ENCODE results near the gene LRRC4C.
A peak's percentile ranks its signal among the peaks of the same experiment; 100 is the strongest.

LRRC4C gene

DNA sequence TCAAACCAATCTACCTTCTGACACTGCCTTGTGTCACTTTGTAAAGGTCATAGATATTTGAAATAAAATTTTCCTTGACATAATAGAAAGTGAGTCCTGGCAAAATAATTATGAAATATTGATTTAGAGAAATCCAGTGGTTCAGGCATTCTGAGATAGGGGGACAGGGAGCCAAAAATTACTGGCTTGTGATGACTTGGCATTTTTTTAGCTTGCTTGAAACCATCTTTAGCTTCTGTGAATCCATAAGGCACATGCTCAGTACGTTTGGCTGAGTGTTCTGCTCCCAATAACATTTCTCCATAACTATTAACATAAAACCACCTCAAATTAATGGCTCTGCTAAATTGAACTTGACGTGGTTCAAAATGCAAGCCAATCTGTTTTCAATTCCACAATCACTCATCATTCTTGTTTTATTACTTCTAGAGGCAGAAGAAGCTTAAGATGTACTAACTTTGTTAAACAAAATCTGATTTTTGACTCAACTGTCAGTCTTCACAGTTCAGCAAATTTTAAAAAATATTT, 209.0 kb downstream of the LRRC4C start:
- no peak for DNase-seq (ENCODE audit: low read depth)

- no peak for DNase-seq (ENCODE audit: low read depth)
Measured at GRCh38 chr11:41247621-41248020, 211.8 kb downstream of the LRRC4C start.

DNA sequence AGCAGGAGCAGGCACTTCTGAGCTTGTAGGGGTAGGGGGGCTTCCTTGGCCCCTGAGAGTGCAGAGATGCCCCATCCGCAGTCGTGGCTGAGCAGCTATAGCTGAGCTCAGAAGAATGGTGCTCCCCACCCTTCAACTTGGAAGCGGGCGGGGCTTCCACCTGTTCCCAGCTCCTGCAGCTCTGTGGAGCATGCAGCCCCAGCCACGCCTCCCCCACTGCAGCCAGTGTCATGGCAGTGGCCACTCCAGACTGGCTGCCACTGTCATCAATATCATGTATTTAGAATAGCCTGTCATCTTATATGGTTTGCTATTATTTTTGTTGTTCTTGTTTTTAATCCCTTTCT, 213.1 kb downstream of the LRRC4C start:
- no peak for DNase-seq (ENCODE audit: low read depth)

GRCh38 chr11:41245704-41246398, 213.6 kb downstream of the LRRC4C start:
- no peak for DNase-seq (ENCODE audit: low read depth)

- no peak for DNase-seq (ENCODE audit: low read depth)
Measured at GRCh38 chr11:41245184-41245583, 214.3 kb downstream of the LRRC4C start.

DNA sequence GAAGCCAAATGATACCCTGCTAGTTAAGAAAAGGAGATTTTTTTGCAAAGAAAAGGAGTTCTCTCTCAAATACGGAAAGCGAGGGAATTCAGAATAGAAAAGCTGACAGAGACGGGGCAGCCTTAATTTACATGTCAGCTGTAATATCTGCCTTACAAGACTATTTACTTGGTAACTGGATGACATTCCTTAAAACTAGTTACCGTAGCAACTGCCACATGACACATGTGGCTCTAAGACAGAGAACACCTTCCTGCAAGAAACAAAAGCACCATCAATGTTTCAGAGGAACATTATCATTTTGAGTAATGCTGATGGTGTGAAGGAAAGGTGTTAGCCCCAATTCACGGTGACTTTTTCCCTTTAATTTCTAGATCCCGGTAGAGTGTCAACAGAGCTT, 222.1 kb downstream of the LRRC4C start:
- no peak for DNase-seq (ENCODE audit: low read depth)

DNA sequence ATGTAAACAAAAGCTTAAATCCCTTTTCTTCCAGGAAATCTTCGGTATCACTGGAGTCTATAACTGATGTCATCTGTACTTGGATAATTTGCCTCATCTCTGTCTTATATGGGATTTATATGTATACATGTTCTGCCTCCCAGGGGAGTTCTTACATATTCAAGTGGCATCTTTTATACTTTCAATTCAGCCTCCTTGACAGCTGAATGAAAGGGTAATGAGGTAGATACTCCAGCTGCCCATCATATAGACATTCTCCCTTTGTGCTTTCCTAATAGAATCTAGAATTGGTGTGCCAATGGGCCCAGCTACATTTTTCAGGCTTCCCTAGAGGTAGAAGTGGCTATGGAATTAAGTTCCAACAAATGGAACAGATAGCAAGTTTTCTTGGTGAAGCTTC, 223.8 kb downstream of the LRRC4C start:
- DNase-seq (ENCODE audit: low read depth): no peak

DNA sequence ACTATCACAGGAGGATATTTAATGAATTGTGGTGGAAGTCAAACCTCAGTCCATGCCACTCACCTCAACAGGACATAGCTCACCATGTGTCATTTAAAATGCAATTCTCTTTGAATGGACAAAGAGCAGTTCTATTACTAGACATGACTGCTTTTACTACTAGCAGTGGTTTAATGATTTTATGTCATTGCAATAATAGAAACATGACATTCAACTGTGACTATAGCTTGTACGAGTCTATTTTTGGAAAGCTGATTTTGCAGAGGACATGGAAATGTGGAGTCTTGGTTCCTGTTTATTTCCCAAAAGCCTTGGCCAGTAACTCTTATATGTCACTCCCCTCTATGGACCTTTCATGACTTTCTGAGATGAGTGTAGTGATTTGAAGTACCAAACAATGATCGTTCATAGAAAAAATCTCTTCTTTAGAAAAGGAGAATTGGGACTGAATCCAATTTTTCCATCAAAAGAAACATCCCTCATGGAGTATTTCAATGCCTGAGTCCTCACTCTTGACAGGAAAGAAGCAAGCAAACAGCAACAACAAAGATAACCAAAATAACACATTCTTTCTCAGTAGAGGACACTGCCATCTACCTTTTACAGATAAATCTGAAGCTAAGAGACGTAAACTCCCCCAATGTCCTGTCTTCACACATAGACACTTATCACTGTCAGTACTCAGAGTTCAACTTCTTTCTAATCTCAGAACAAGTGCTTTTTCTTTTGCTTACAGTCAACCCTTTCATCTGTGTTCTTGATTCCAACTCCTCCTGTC, 233.4 kb downstream of the LRRC4C start:
- DNase-seq (ENCODE audit: low read depth): no peak

GRCh38 chr11:41222236-41222635, 237.2 kb downstream of the LRRC4C start:
- DNase-seq (ENCODE audit: low read depth): no peak

DNA sequence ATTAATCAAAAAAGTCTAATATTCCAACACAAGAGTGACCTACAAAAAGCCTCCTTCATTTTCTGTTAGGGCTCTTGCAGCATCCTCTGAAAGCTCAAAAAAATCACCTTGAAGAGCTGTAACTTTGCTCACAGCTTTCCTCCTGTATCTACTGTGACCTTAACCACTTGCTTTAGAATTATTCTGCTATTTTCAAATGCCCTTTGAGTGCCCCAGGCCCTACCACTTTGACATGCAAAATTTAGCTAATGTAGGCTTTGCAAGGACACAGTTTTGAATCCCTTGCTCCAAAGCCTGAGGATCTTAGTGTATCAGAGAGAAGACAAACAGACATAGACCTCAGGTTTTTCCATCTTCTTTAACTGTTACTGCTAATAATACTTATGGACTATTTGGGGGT, 253.1 kb downstream of the LRRC4C start:
- DNase-seq (ENCODE audit: low read depth): no peak

DNA sequence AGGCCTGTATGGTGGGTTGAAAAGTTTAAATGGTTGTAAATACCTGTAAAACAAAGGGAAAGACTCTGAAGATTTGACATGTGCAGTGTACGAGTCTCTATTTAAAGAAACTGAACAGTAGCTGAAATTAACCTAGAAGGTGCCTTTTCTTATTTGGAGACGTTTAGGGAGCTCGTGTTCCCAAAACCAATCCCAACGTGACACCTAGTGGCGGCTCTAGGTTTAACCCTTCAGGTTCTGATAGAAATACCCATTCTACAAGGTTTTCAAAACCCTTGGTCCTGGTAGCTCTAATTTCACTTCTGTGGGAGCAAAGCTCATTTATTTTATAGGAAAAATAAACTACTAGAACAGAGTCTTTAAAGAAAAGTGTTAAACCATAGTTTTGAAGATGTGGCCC, 258.3 kb downstream of the LRRC4C start:
- peak; percentile 56 for DNase-seq (ENCODE audit: low read depth)

DNA sequence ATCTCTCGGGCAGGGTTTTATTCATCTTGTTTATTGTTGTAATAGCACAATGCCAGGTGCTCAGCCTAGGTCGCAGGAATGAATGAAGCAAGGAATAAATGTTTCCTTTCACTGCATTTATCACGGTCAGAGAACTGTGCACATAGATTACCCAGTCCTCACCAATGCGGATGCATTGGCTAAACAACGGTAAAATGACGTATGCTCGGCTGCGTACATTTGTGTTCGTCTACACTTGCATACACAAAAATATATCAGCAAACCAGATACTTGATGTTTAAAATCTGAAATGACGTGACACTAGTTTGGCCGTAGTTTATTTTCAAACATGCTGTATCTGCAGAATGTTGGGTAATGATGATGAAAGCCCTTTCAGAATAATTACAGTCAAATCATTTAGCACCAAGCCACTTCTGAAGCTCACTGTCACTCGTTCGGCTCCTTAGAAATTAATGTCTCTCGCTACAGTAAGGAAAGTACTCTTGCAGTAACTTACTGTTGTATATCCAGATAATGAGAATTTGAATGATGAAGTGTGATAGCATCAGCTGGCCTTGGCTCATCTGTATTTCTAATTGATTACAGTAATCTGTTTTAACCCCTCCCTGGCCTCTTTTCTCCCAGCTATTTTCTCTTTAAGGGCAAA, 268.9 kb downstream of the LRRC4C start:
- no peak for DNase-seq (ENCODE audit: low read depth)

GRCh38 chr11:41189701-41190436, 269.6 kb downstream of the LRRC4C start:
- DNase-seq (ENCODE audit: low read depth): no peak

GRCh38 chr11:41177791-41178190, 281.7 kb downstream of the LRRC4C start:
- peak; percentile 17 for DNase-seq (ENCODE audit: low read depth)

DNA sequence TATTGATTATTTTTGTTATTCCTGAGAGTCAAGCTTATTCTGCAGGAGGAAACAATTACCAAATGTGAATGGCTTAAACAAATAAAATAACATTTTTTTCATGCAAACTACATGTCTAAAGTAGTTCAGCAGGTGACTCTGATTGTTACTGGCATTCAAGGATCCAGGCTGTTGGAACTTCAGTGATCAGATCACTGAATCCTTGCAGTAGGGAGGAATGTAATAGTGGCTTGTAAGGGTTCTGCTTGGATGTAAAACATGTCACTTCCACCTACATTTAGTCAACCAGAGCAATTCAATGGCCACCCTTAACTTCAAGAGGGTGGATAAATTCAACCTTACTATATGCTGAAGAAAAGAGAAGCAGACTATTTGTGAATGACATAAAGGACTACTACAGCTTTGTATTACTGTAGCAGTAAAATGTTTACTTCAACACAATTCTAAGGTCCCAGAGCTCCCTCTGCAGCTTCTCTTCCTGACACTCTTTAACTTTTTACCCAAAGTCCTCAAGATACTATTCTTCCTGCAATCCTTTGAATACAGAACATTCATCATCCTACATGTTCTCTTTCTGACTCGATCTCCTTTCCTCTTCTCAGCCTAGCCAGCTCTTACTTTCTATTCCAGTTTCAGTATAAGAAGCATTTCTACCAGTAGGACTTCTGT, 284.0 kb downstream of the LRRC4C start:
- peak; percentile 2 for DNase-seq (ENCODE audit: low read depth)

- no peak for DNase-seq (ENCODE audit: low read depth)
Measured at GRCh38 chr11:41146326-41146725, 313.1 kb downstream of the LRRC4C start.

GRCh38 chr11:41145420-41145819, 314.0 kb downstream of the LRRC4C start:
- DNase-seq (ENCODE audit: low read depth): no peak

DNA sequence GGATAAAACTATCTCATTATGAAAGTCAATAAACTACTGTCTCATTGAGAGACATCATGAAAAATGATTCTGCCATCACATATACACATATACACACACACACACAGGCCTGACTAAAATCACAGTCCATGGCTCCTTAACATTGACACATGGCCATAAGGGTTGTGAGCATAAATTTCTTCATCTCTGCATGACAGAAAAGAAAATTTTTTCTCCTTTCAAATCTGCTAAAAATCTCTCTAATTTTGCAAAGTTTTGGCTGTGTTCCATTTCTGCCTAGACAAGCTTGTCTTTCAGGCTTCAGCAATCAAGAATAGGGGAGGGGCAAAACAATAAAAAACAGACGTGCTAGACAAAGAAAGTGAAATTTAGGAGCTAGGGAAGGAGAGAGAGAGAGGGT, 324.5 kb downstream of the LRRC4C start:
- DNase-seq (ENCODE audit: low read depth): no peak

GRCh38 chr11:41133023-41133422, 326.4 kb downstream of the LRRC4C start:
- DNase-seq (ENCODE audit: low read depth): no peak

GRCh38 chr11:41121600-41121999, 337.9 kb downstream of the LRRC4C start:
- DNase-seq (ENCODE audit: low read depth): no peak

- no peak for DNase-seq (ENCODE audit: low read depth)
Measured at GRCh38 chr11:41119484-41119883, 340.0 kb downstream of the LRRC4C start.

DNA sequence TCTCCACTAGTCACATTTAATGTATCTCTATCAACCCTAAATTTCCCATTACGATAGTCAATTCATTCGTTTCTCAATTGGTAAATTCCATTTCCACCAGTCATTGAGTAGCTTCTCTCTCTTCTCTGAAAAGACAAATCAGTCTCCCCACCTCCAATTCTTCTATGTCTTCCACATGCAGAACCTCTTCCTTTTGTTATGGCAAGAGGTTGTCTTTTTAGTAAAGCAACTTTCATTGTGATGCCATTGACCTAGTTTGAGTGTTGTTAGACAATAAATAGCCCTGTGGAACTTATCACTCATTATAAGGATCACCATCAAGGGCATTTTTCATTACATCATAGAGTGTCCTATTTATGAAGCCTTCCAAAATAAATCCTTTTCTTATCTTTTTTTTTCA, 340.9 kb downstream of the LRRC4C start:
- no peak for DNase-seq (ENCODE audit: low read depth)

All from ELR (cell line).